ENCODE data around the gene GIMAP4. TPM values are rescaled to one million over a fixed set of nuclear protein-coding genes. Genes with fewer than 3 reads are reported as not detected.

Gene GIMAP4
- total RNA-seq, 1 donor, result not detected

GRCh38 chr7:150566123-150566522 is 1.1 kb upstream of the GIMAP4 start:
- TF ChIP-seq CTCF (IDR thresholded peaks at IDR 0.05; ENCODE audit: insufficient read depth, low read depth, low read length), result no peak
- no peak overlapping the region for H3K4me3 ChIP-seq (ENCODE audit: low read depth, low read length)
- no peak for DNase-seq (ENCODE audit: low read depth)

- no peak for DNase-seq (ENCODE audit: low read depth)
- TF ChIP-seq CTCF (IDR thresholded peaks at IDR 0.05; ENCODE audit: insufficient read depth, low read depth, low read length), result no peak
- no peak overlapping the region for H3K4me3 ChIP-seq (ENCODE audit: low read depth, low read length)
Observed at GRCh38 chr7:150566572-150566971, 618 bp upstream of the GIMAP4 start.

GRCh38 chr7:150567871-150568301 is 696 bp downstream of the GIMAP4 start:
- no peak for DNase-seq (ENCODE audit: low read depth)
- no peak overlapping the region for H3K4me3 ChIP-seq (ENCODE audit: low read depth, low read length)
- no peak for TF ChIP-seq CTCF (IDR thresholded peaks at IDR 0.05; ENCODE audit: insufficient read depth, low read depth, low read length)

GRCh38 chr7:150568714-150569113 is 1.5 kb downstream of the GIMAP4 start:
- no peak overlapping the region for H3K4me3 ChIP-seq (ENCODE audit: low read depth, low read length)
- no peak for TF ChIP-seq CTCF (IDR thresholded peaks at IDR 0.05; ENCODE audit: insufficient read depth, low read depth, low read length)
- no peak for DNase-seq (ENCODE audit: low read depth)

- no peak for TF ChIP-seq CTCF (IDR thresholded peaks at IDR 0.05; ENCODE audit: insufficient read depth, low read depth, low read length)
- H3K4me3 ChIP-seq (ENCODE audit: low read depth, low read length), result no peak overlapping the region
- no peak for DNase-seq (ENCODE audit: low read depth)
Observed at GRCh38 chr7:150569245-150569955, 2.2 kb downstream of the GIMAP4 start.

GRCh38 chr7:150570556-150571465 is 3.6 kb downstream of the GIMAP4 start:
- no peak for TF ChIP-seq CTCF (IDR thresholded peaks at IDR 0.05; ENCODE audit: insufficient read depth, low read depth, low read length)
- H3K4me3 ChIP-seq (ENCODE audit: low read depth, low read length), result no peak overlapping the region
- no peak for DNase-seq (ENCODE audit: low read depth)

All from fibroblast of villous mesenchyme (primary cell).